ENCODE data around the gene MYO18B.

DNA sequence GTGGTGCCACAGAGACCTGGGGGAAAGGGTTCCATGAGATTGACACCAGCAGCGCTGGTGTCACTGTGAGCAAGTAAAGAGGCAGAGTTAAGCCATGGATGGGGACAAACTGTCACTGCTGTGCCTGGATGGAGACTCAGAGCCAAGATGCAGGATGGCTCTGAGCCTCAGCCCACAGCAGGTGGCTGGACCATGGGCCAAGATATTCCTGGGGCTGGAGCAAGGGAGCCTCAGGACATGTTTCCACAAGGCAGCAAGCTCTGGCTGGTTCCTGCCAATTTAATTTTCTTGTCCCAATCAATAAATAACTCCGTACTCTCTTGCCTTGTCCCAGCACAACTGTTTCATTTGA, 23.0 kb downstream of the MYO18B start:
- TF ChIP-seq ZFP3 (CRISPR knock-in tag; IDR thresholded peaks at IDR 0.05), result no peak
- TF ChIP-seq ISL1 (CRISPR knock-in tag; IDR thresholded peaks at IDR 0.05), result no peak
- TF ChIP-seq ZNF565 (CRISPR knock-in tag; conservative IDR thresholded peaks at IDR 0.05; ENCODE audit: low read depth), result no peak
- TF ChIP-seq BACH2 (CRISPR knock-in tag; IDR thresholded peaks at IDR 0.05; ENCODE audit: borderline replicate concordance), result no peak
- no peak for TF ChIP-seq ZC3H10 (CRISPR knock-in tag; IDR thresholded peaks at IDR 0.05)
